HepG2 (cell line): Measurements from ENCODE around the gene JCAD. TPM values are rescaled to one million over a fixed set of nuclear protein-coding genes. Genes with fewer than 3 reads are reported as not detected.

Experiments
- ATAC-seq: fragments of 200-7000 bp; cut with Tn5 transposase; 3 replicates; pipeline ENCODE4 v1.9.1; 2020; ENCODE audit warnings: mild to moderate bottlenecking, moderate library complexity
- BruUV-seq: library from RNA; stranded (reverse); fragments of 400-500 nt; replicated peaks from 2 replicates; lab custom pipeline; 2021; lab: Mats Ljungman, UMichigan
- CTCF ChIA-PET: fragments of 300-600 bp; formaldehyde crosslinking; extraction: SDS; loops from one replicate; lab custom pipeline; 2021; ENCODE audit warnings: low total read pairs, inconsistent platforms, low intra/inter-chr PET ratio; lab: Yijun Ruan, JAX
- POLR2A ChIA-PET: fragments of 350-600 bp; sonication (Branson Sonifier 250); formaldehyde crosslinking; loops from one replicate; lab custom pipeline; 2020; ENCODE audit warnings: antibody characterized with exemption, inconsistent platforms; lab: Yijun Ruan, JAX
- DNase-seq: peaks from one replicate; pipeline ENCODE4 v3.0.0-alpha.2; 2015; ENCODE audit warnings: low spot score
- FAIRE-seq: peaks from 3 replicates; lab custom pipeline; 2011; peaks lifted over from hg19 to GRCh38; lab: Jason Lieb, UNC
- H2AFZ ChIP-seq: one replicate; pipeline ENCODE4 v1.6.1; 2011; ENCODE audit warnings: low read length, inconsistent platforms
- H3K27ac ChIP-seq: fragments of 300-600 bp; 3 replicates; pipeline ENCODE4 v1.8.0; 2011; ENCODE audit warnings: mixed run types, mild to moderate bottlenecking, mixed read lengths, low read length, inconsistent platforms; ENCODE audit not compliant: insufficient read depth; ENCODE audit errors: extremely low read length
- H3K27me3 ChIP-seq, 2 experiments: fragments of 200-600 bp in 1 of 2; 2 replicates in 1 of 2; 3 replicates in 1 of 2; pipeline versions ENCODE4 v1.6.0 to v1.8.0; 2011; ENCODE audit warnings: low read length in 2 of 2, mild to moderate bottlenecking in 2 of 2, moderate library complexity in 2 of 2, inconsistent platforms in 1 of 2; ENCODE audit not compliant: insufficient read depth in 2 of 2, control insufficient read depth in 1 of 2
- H3K36me3 ChIP-seq, 2 experiments: fragments of 200-600 bp in 1 of 2; replicated peaks in 1 of 2; 2 replicates in 1 of 2; 3 replicates in 1 of 2; pipeline versions ENCODE4 v1.5.1 to v1.8.0; 2011; ENCODE audit warnings: low read length in 2 of 2, inconsistent platforms in 1 of 2; ENCODE audit not compliant: insufficient read depth in 2 of 2, control insufficient read depth in 1 of 2
- H3K4me1 ChIP-seq: 2 replicates; pipeline ENCODE4 v1.5.1; 2012; ENCODE audit warnings: low read length, inconsistent platforms; ENCODE audit not compliant: insufficient read depth
- H3K4me2 ChIP-seq: 2 replicates; pipeline ENCODE4 v1.6.0; 2011; ENCODE audit warnings: low read depth, low read length, inconsistent platforms
- H3K4me3 ChIP-seq, 3 experiments: fragments of 200-600 bp in 1 of 3; sonication (generic), shearing (Covaris generic) in 1 of 3; replicated peaks in 1 of 3; 2 replicates each; pipeline ENCODE4 v1.5.1; 2011 to 2016; ENCODE audit warnings: low read length in 3 of 3, inconsistent platforms in 2 of 3, low read depth in 2 of 3, mild to moderate bottlenecking in 2 of 3, control low read depth in 1 of 3, mixed read lengths in 1 of 3; ENCODE audit not compliant: insufficient read depth in 1 of 3
- H3K79me2 ChIP-seq: one replicate; pipeline ENCODE4 v1.6.1; 2011; ENCODE audit warnings: low read length, inconsistent platforms; ENCODE audit not compliant: insufficient read depth
- H3K9ac ChIP-seq: 2 replicates; pipeline ENCODE4 v1.6.0; 2011; ENCODE audit warnings: mild to moderate bottlenecking, low read depth, low read length, inconsistent platforms; ENCODE audit not compliant: insufficient read depth
- H3K9me3 ChIP-seq: 2 replicates; pipeline ENCODE4 v1.5.1; 2012; ENCODE audit warnings: mild to moderate bottlenecking, low read length
- H4K20me1 ChIP-seq: 2 replicates; pipeline ENCODE4 v1.6.0; 2011; ENCODE audit warnings: inconsistent platforms, mild to moderate bottlenecking, low read length, moderate library complexity; ENCODE audit not compliant: insufficient read depth
- ARID2 ChIP-seq: sonication (generic); formaldehyde crosslinking; IDR thresholded peaks from 2 replicates; pipeline ENCODE4 v1.8.1; 2022; ENCODE audit warnings: mild to moderate bottlenecking, missing genetic modification reagents, borderline replicate concordance
- DDIT3 ChIP-seq: sonication (generic); formaldehyde crosslinking; IDR thresholded peaks from 2 replicates; pipeline ENCODE4 v1.4.0; 2020; ENCODE audit warnings: mild to moderate bottlenecking, missing genetic modification reagents
- GLI4 ChIP-seq: sonication (generic); formaldehyde crosslinking; IDR thresholded peaks from 2 replicates; pipeline ENCODE4 v1.5.1; 2020; ENCODE audit warnings: missing genetic modification reagents, mild to moderate bottlenecking, moderate library complexity, borderline replicate concordance
- NR2C2 ChIP-seq: sonication (generic); formaldehyde crosslinking; IDR thresholded peaks from 2 replicates; pipeline ENCODE4 v1.4.0; 2020; ENCODE audit warnings: missing genetic modification reagents, mild to moderate bottlenecking, moderate library complexity, borderline replicate concordance
- SCMH1 ChIP-seq: sonication (generic); formaldehyde crosslinking; IDR thresholded peaks from 2 replicates; pipeline ENCODE4 v1.9.0; 2021; ENCODE audit warnings: missing genetic modification reagents, mild to moderate bottlenecking, borderline replicate concordance
- TBX2 ChIP-seq: sonication (generic); formaldehyde crosslinking; IDR thresholded peaks from 2 replicates; pipeline ENCODE4 v1.5.0; 2020; ENCODE audit warnings: missing genetic modification reagents, mild to moderate bottlenecking, borderline replicate concordance
- TCF7 ChIP-seq: sonication (generic); IDR thresholded peaks from 2 replicates; pipeline ENCODE4 v1.6.1; 2016; ENCODE audit warnings: antibody characterized with exemption, low read depth
- ZFP91 ChIP-seq: sonication (generic); formaldehyde crosslinking; IDR thresholded peaks from 2 replicates; pipeline ENCODE4 v1.9.0; 2022; ENCODE audit warnings: missing genetic modification reagents, mild to moderate bottlenecking, borderline replicate concordance
- ZMYM2 ChIP-seq: sonication (generic); formaldehyde crosslinking; IDR thresholded peaks from 2 replicates; pipeline ENCODE4 v1.8.0; 2022; ENCODE audit warnings: mild to moderate bottlenecking, missing genetic modification reagents
- ZNF121 ChIP-seq: sonication (generic); formaldehyde crosslinking; IDR thresholded peaks from 2 replicates; pipeline ENCODE4 v1.5.0; 2020; ENCODE audit warnings: mild to moderate bottlenecking, missing genetic modification reagents
- ZNF230 ChIP-seq: sonication (generic); formaldehyde crosslinking; IDR thresholded peaks from 2 replicates; pipeline ENCODE4 v1.4.0; 2020; ENCODE audit warnings: mild to moderate bottlenecking, missing genetic modification reagents
- ZNF570 ChIP-seq: sonication (generic); formaldehyde crosslinking; IDR thresholded peaks from 2 replicates; pipeline ENCODE4 v1.4.0; 2020; ENCODE audit warnings: mild to moderate bottlenecking, missing genetic modification reagents, borderline replicate concordance
- ZNF674 ChIP-seq: sonication (generic); formaldehyde crosslinking; IDR thresholded peaks from 2 replicates; pipeline ENCODE4 v1.5.0; 2020; ENCODE audit warnings: low read depth, mild to moderate bottlenecking, missing genetic modification reagents
- ZSCAN20 ChIP-seq: sonication (generic); formaldehyde crosslinking; IDR thresholded peaks from 2 replicates; pipeline ENCODE4 v1.4.0; 2020; ENCODE audit warnings: missing genetic modification reagents, mild to moderate bottlenecking, borderline replicate concordance
- WGBS: methylation state at CpG from one replicate; pipeline ENCODE4 v1.1.6; 2017; ENCODE audit warnings: low lambda C conversion rate; 5-methylcytosine and 5-hydroxymethylcytosine counted together
- in situ Hi-C: cut with HindIII; loops from 2 replicates; pipeline ENCODE4 v1.10.0; 2017; ENCODE audit warnings: low pct_unique_long_range_greater_than_20kb; ENCODE audit not compliant: extremely low pct_ligation_motif_present
- intact Hi-C: fragments of 100-400 bp; cut with micrococcal nuclease; formaldehyde crosslinking; loops from one replicate; pipeline ENCODE4 v1.10.0; 2022; ENCODE audit not compliant: unreplicated experiment
- polyA plus RNA-seq, 8 experiments: library from polyadenylated mRNA; depleted of rRNA in 3 of 8; stranded (reverse) in 7 of 8; unstranded in 1 of 8; fragments of >200 nt; fragmentation: Illumina TruSeq in 4 of 8; extraction: Trizol in 4 of 8; gene quantifications; 2 replicates each; pipeline versions ENCODE4 v1.2.1 to v1.2.3, GENCODE V29; 2011 to 2016; ENCODE audit warnings: low read depth in 4 of 8, missing spikeins in 1 of 8, mixed read lengths in 1 of 8; ENCODE audit not compliant: insufficient read depth in 1 of 8
- total RNA-seq, 5 experiments: library from RNA; depleted of rRNA; stranded (reverse); fragments of >200 nt; fragmentation: Illumina TruSeq; extraction: Trizol; gene quantifications; 2 replicates each; pipeline ENCODE4 v1.2.3, GENCODE V29; 2016; ENCODE audit warnings: low read depth in 1 of 5
- TF ChIP-seq, protein P1 (sequence below): sonication (generic); formaldehyde crosslinking; IDR thresholded peaks from 2 replicates; pipeline ENCODE4 v1.4.0; 2020; ENCODE audit warnings: missing genetic modification reagents
- TF ChIP-seq, protein P2 (sequence below): sonication (generic); formaldehyde crosslinking; IDR thresholded peaks from 2 replicates; pipeline ENCODE4 v1.4.0; 2020; ENCODE audit warnings: missing genetic modification reagents
- TF ChIP-seq, protein P3 (sequence below): sonication (generic); formaldehyde crosslinking; IDR thresholded peaks from 2 replicates; pipeline ENCODE4 v1.5.1; 2020; ENCODE audit warnings: missing genetic modification reagents, mild to moderate bottlenecking, borderline replicate concordance

Gene JCAD
- total and polyA plus RNA-seq, 2 of the 13 experiments (the other 11 are each of a cell fraction or from before 2014, with no cell fraction given): 0.04 to 0.08 TPM

- in situ Hi-C loops (no loop called here), intact Hi-C loops (no loop called here)
- ATAC-seq: no peak
- ChIA-PET CTCF (no interaction called here), POLR2A (no interaction called here)
- Histone ChIP-seq H4K20me1 (no peaks in the 10 kb centered on the region), H3K9ac (no peak overlapping the region), H3K79me2 (no peaks in the 10 kb centered on the region), H3K4me2 (no peak overlapping the region), H3K9me3 (no peaks in the 10 kb centered on the region; the same call in 1 of the 2 replicates), H3K36me3 (no peaks in the 10 kb centered on the region), H3K27me3 (peaks cover 0 to 1% of the 10 kb centered on the region in 2 experiments; a peak in 1 of 5 replicates), H3K27ac (no peak overlapping the region), H2AFZ (no peak overlapping the region), H3K4me3 (no peak overlapping the region), H3K4me1 (no peaks in the 10 kb centered on the region)
- FAIRE-seq: no peak
- no TSS peak for BruUV-seq
- under 1% methylated on average over 4 of the region's 4 CpGs for WGBS
- DNase-seq: no peak
- TF ChIP-seq ZNF230 (CRISPR knock-in tag) (no peak), GLI4 (CRISPR knock-in tag) (no peak), ZNF121 (no peak), ZNF570 (no peak), ARID2 (CRISPR knock-in tag) (no peak), NR2C2 (CRISPR knock-in tag) (no peak), ZMYM2 (CRISPR knock-in tag) (no peak), ZNF674 (CRISPR knock-in tag) (no peak), ZSCAN20 (CRISPR knock-in tag) (no peak), DDIT3 (no peak), SCMH1 (CRISPR knock-in tag) (no peak), TBX2 (CRISPR knock-in tag) (no peak), ZFP91 (CRISPR knock-in tag) (no peak), TCF7 (no peak)
- TF ChIP-seq, protein P1, sequence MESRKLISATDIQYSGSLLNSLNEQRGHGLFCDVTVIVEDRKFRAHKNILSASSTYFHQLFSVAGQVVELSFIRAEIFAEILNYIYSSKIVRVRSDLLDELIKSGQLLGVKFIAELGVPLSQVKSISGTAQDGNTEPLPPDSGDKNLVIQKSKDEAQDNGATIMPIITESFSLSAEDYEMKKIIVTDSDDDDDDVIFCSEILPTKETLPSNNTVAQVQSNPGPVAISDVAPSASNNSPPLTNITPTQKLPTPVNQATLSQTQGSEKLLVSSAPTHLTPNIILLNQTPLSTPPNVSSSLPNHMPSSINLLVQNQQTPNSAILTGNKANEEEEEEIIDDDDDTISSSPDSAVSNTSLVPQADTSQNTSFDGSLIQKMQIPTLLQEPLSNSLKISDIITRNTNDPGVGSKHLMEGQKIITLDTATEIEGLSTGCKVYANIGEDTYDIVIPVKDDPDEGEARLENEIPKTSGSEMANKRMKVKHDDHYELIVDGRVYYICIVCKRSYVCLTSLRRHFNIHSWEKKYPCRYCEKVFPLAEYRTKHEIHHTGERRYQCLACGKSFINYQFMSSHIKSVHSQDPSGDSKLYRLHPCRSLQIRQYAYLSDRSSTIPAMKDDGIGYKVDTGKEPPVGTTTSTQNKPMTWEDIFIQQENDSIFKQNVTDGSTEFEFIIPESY: no peak
- TF ChIP-seq, protein P2, sequence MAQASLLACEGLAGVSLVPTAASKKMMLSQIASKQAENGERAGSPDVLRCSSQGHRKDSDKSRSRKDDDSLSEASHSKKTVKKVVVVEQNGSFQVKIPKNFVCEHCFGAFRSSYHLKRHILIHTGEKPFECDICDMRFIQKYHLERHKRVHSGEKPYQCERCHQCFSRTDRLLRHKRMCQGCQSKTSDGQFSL (CRISPR knock-in tag): no peak
- TF ChIP-seq, protein P3, sequence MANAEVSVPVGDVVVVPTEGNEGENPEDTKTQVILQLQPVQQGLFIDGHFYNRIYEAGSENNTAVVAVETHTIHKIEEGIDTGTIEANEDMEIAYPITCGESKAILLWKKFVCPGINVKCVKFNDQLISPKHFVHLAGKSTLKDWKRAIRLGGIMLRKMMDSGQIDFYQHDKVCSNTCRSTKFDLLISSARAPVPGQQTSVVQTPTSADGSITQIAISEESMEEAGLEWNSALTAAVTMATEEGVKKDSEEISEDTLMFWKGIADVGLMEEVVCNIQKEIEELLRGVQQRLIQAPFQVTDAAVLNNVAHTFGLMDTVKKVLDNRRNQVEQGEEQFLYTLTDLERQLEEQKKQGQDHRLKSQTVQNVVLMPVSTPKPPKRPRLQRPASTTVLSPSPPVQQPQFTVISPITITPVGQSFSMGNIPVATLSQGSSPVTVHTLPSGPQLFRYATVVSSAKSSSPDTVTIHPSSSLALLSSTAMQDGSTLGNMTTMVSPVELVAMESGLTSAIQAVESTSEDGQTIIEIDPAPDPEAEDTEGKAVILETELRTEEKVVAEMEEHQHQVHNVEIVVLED (CRISPR knock-in tag): no peak
Measured at GRCh38 chr10:29977171-29977570, 82.2 kb downstream of the JCAD start.
